NB4 (cell line): ENCODE results near the gene SLC11A1.

Source experiments
- DNase-seq: peaks from one replicate; pipeline ENCODE4 v3.0.0; 2010; ENCODE audit warnings: low read depth
- H3K4me3 ChIP-seq: one replicate; pipeline ENCODE4 v1.5.1; 2011; ENCODE audit warnings: mild to moderate bottlenecking, low read depth, low read length, moderate library complexity
- CTCF ChIP-seq: IDR thresholded peaks from one replicate; pipeline ENCODE4 v1.5.1; 2012; ENCODE audit warnings: low read depth, low read length
- MAX ChIP-seq: IDR thresholded peaks from 2 replicates; pipeline ENCODE4 v1.6.1; 2011; ENCODE audit warnings: low read depth, low read length
- MYC ChIP-seq: IDR thresholded peaks from 2 replicates; pipeline ENCODE4 v1.6.1; 2011; ENCODE audit warnings: low read depth, low read length
- POLR2A ChIP-seq: IDR thresholded peaks from 2 replicates; pipeline ENCODE4 v1.6.1; 2011; ENCODE audit warnings: mild to moderate bottlenecking; ENCODE audit not compliant: insufficient read length; ENCODE audit errors: extremely low read depth

The SLC11A1 gene

GRCh38 chr2:218418717-218419458, 36.8 kb downstream of the SLC11A1 start, which contains the start of gene VIL1:
Gene VIL1 (plus strand): TSS chr2:218419123. CDS start chr2:218423779, 4,656 bp downstream.
- no peak within 1 kb of the TSS for H3K4me3 ChIP-seq
- DNase-seq, result no peak
- TF ChIP-seq CTCF, result no peak
- TF ChIP-seq MAX, result no peak
- TF ChIP-seq MYC, result no peak
- TF ChIP-seq POLR2A, result no peak

GRCh38 chr2:218419630-218420216, 37.6 kb downstream of the SLC11A1 start:
- no peak for DNase-seq
- TF ChIP-seq POLR2A, result no peak
- TF ChIP-seq MYC, result no peak
- TF ChIP-seq MAX, result no peak
- no peak for TF ChIP-seq CTCF
- H3K4me3 ChIP-seq, result no peak overlapping the region

GRCh38 chr2:218421027-218421426, 39.0 kb downstream of the SLC11A1 start:
- no peak for DNase-seq
- no peak for TF ChIP-seq POLR2A
- no peak for TF ChIP-seq MYC
- TF ChIP-seq CTCF, result no peak
- TF ChIP-seq MAX, result no peak
- no peak overlapping the region for H3K4me3 ChIP-seq

GRCh38 chr2:218422403-218423086, 40.5 kb downstream of the SLC11A1 start:
- DNase-seq, result no peak
- no peak for TF ChIP-seq CTCF
- no peak for TF ChIP-seq POLR2A
- no peak for TF ChIP-seq MYC
- no peak for TF ChIP-seq MAX
- H3K4me3 ChIP-seq, result no peak overlapping the region

- DNase-seq, result no peak
- no peak for TF ChIP-seq MYC
- no peak overlapping the region for H3K4me3 ChIP-seq
Observed at GRCh38 chr2:218423584-218423983, 41.5 kb downstream of the SLC11A1 start.

- TF ChIP-seq MAX (no peak), MYC (no peak), POLR2A (no peak), CTCF (no peak)
Observed at GRCh38 chr2:218425531-218425930, 43.5 kb downstream of the SLC11A1 start.

More at GRCh38 chr2:218425531-218425930, 43.5 kb downstream of the SLC11A1 start:
- DNase-seq, result no peak
- H3K4me3 ChIP-seq, result no peak overlapping the region
